ENCODE results near the gene MAP3K5. TPM values are rescaled to one million over a fixed set of nuclear protein-coding genes. Genes with fewer than 3 reads are reported as not detected.

MAP3K5 gene
- total and polyA plus RNA-seq, 2 of the 8 experiments (the other 6 are each of a cell fraction or from before 2014, with no cell fraction given), result 0.63 to 2.6 TPM

DNA sequence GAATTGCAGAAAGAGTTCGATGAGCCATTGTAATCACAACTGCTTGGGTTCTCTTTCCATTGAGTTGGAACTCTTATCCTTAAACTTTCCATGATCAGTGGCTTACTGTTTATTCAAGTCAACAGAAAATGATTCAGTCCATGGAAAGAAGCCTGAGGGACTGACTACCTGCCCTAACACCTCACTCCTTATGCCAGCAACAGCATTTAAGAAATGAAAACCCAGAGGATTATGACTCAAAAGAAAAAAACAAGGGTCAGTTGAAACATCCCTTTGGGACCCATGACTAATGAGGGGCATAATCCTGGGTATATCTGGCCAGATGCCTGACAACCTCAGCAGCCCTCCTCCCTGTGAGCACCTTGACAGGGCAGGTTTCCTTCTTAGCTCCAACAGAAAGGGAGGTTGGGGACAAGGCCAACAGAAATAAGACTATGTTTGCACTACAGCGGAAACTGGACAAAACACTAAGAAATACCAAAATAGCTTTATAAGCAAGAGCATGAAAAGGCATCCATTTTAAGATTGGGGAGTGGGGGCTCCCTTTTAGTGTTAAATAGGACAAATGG lies 106.7 kb downstream of the MAP3K5 start (continued):
- no peak for TF ChIP-seq KDM4A (IDR thresholded peaks at IDR 0.05; ENCODE audit: low read depth, low read length, severe bottlenecking)
- no peak for TF ChIP-seq MAFK (IDR thresholded peaks at IDR 0.05; ENCODE audit: low read depth, low read length)
- TF ChIP-seq CBX8 (IDR thresholded peaks at IDR 0.05; ENCODE audit: borderline replicate concordance, low read depth, low read length), result no peak
- TF ChIP-seq NRF1 (IDR thresholded peaks at IDR 0.05; ENCODE audit: low read depth, low read length), result no peak
- no peak for TF ChIP-seq SP4 (IDR thresholded peaks at IDR 0.05; ENCODE audit: low read length)
- TF ChIP-seq, protein P1, sequence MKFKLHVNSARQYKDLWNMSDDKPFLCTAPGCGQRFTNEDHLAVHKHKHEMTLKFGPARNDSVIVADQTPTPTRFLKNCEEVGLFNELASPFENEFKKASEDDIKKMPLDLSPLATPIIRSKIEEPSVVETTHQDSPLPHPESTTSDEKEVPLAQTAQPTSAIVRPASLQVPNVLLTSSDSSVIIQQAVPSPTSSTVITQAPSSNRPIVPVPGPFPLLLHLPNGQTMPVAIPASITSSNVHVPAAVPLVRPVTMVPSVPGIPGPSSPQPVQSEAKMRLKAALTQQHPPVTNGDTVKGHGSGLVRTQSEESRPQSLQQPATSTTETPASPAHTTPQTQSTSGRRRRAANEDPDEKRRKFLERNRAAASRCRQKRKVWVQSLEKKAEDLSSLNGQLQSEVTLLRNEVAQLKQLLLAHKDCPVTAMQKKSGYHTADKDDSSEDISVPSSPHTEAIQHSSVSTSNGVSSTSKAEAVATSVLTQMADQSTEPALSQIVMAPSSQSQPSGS (IDR thresholded peaks at IDR 0.05; ENCODE audit: low read length), result no peak

Measured in H1 (cell line).